A204.1 (cell line): ENCODE measurements around the gene GBX2.

Source experiments
- FAIRE-seq: peaks from 2 replicates; lab custom pipeline; 2012; peaks lifted over from hg19 to GRCh38; lab: Jason Lieb, UNC

The GBX2 gene

GRCh38 chr2:236168110-236169080, at the start of gene GBX2:
Gene GBX2, minus strand, starts transcription at chr2:236168386. Its CDS starts 415 bp downstream, at chr2:236167971.
- FAIRE-seq, result no peak

- FAIRE-seq, result no peak
Measured at GRCh38 chr2:236217926-236218325, 49.7 kb upstream of the GBX2 start.

GRCh38 chr2:236216711-236217110, 48.5 kb upstream of the GBX2 start:
- no peak for FAIRE-seq

- no peak for FAIRE-seq
Measured at GRCh38 chr2:236215761-236216333, 47.7 kb upstream of the GBX2 start.

- FAIRE-seq, result no peak
Measured at GRCh38 chr2:236215196-236215595, 47.0 kb upstream of the GBX2 start.

- no peak for FAIRE-seq
Measured at GRCh38 chr2:236214376-236214995, 46.3 kb upstream of the GBX2 start.

GRCh38 chr2:236211296-236211695, 43.1 kb upstream of the GBX2 start:
- no peak for FAIRE-seq

GRCh38 chr2:236210536-236210935, 42.4 kb upstream of the GBX2 start:
- FAIRE-seq, result no peak

- no peak for FAIRE-seq
Measured at GRCh38 chr2:236209996-236210395, 41.8 kb upstream of the GBX2 start.

GRCh38 chr2:236209535-236209934, 41.3 kb upstream of the GBX2 start:
- no peak for FAIRE-seq

GRCh38 chr2:236208019-236208926, 40.1 kb upstream of the GBX2 start:
- FAIRE-seq, result no peak

GRCh38 chr2:236207472-236207871, 39.3 kb upstream of the GBX2 start:
- no peak for FAIRE-seq

- no peak for FAIRE-seq
Measured at GRCh38 chr2:236205867-236206645, 37.9 kb upstream of the GBX2 start.

- FAIRE-seq, result no peak
Measured at GRCh38 chr2:236204953-236205352, 36.8 kb upstream of the GBX2 start.

- no peak for FAIRE-seq
Measured at GRCh38 chr2:236200378-236200777, 32.2 kb upstream of the GBX2 start.

GRCh38 chr2:236196366-236196765, 28.2 kb upstream of the GBX2 start:
- no peak for FAIRE-seq

GRCh38 chr2:236195726-236196125, 27.5 kb upstream of the GBX2 start:
- FAIRE-seq, result no peak

GRCh38 chr2:236194786-236195185, 26.6 kb upstream of the GBX2 start:
- no peak for FAIRE-seq

- no peak for FAIRE-seq
Measured at GRCh38 chr2:236193026-236193425, 24.8 kb upstream of the GBX2 start.

GRCh38 chr2:236190674-236191073, 22.5 kb upstream of the GBX2 start:
- FAIRE-seq, result no peak

GRCh38 chr2:236184701-236185100, 16.5 kb upstream of the GBX2 start:
- no peak for FAIRE-seq
